ENCODE results near the gene NMUR1. TPM values are rescaled to one million over a fixed set of nuclear protein-coding genes. Genes with fewer than 3 reads are reported as not detected.

The NMUR1 gene
- total RNA-seq, 2 donors from 2014 or later, result 0.21 to 3.2 TPM

DNA sequence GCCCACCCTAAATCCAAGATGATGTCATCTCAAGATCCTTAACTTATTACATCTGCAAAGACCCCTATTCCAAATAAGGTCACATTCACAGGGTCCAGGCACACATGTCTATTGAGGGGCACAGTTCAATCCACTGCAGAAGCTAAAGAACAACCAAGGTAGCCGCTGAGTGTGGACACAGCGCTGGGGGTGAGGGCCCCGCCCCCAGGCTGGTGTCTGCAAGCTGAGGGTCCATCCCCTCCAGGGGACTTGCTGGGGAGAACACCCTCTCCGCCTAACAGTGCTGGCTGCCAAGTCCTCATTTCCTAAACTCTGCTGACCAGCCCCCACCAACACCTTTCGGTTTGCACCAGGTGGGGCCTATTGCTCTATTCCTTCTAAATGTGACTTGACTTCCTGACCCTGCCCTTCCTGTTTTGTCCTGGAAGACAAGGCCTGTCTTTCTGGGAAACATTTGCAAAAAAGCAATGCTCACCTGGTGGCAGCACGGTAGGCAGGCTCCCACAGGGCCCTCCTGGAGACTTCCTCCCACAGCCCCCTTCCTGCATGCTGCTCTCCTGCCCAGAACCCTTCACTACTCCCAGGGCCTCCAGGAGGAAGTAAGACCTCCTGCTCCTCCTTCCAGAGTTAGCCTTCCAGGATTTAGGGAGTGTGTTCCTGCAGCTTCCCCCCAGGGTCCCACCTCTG is 38.0 kb upstream of the NMUR1 start:
- no peaks in the 10 kb centered on the region for H3K4me1 ChIP-seq (ENCODE audit: control insufficient read depth in 1 of 2, low read depth in 2 of 2)
- H3K27me3 ChIP-seq (replicated peaks; ENCODE audit: insufficient read depth), result no peaks in the 10 kb centered on the region
- no peak overlapping the region for H3K4me3 ChIP-seq
- H3K36me3 ChIP-seq, result no peaks in the 10 kb centered on the region
- DNase-seq (ENCODE audit: low spot score) (no peak), ATAC-seq (ENCODE audit: insufficient number of reproducible peaks, low FRiP score, low read depth) (no peak)
- H3K9me3 ChIP-seq, result no peaks in the 10 kb centered on the region
- H3K27ac ChIP-seq, result no peak overlapping the region
- TF ChIP-seq, protein P1, sequence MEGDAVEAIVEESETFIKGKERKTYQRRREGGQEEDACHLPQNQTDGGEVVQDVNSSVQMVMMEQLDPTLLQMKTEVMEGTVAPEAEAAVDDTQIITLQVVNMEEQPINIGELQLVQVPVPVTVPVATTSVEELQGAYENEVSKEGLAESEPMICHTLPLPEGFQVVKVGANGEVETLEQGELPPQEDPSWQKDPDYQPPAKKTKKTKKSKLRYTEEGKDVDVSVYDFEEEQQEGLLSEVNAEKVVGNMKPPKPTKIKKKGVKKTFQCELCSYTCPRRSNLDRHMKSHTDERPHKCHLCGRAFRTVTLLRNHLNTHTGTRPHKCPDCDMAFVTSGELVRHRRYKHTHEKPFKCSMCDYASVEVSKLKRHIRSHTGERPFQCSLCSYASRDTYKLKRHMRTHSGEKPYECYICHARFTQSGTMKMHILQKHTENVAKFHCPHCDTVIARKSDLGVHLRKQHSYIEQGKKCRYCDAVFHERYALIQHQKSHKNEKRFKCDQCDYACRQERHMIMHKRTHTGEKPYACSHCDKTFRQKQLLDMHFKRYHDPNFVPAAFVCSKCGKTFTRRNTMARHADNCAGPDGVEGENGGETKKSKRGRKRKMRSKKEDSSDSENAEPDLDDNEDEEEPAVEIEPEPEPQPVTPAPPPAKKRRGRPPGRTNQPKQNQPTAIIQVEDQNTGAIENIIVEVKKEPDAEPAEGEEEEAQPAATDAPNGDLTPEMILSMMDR (IDR thresholded peaks at IDR 0.05), result no peak

GRCh38 chr2:231567159-231567558 is 36.9 kb upstream of the NMUR1 start:
- no peak overlapping the region for H3K27ac ChIP-seq
- H3K27me3 ChIP-seq (replicated peaks; ENCODE audit: insufficient read depth), result no peaks in the 10 kb centered on the region
- no peaks in the 10 kb centered on the region for H3K4me1 ChIP-seq (ENCODE audit: control insufficient read depth in 1 of 2, low read depth in 2 of 2)
- ATAC-seq (ENCODE audit: insufficient number of reproducible peaks, low FRiP score, low read depth) (no peak), DNase-seq (ENCODE audit: low spot score) (no peak)
- no peaks in the 10 kb centered on the region for H3K9me3 ChIP-seq
- TF ChIP-seq, protein P1 (IDR thresholded peaks at IDR 0.05), result no peak
- H3K4me3 ChIP-seq, result no peak overlapping the region
- H3K36me3 ChIP-seq, result no peaks in the 10 kb centered on the region

DNA sequence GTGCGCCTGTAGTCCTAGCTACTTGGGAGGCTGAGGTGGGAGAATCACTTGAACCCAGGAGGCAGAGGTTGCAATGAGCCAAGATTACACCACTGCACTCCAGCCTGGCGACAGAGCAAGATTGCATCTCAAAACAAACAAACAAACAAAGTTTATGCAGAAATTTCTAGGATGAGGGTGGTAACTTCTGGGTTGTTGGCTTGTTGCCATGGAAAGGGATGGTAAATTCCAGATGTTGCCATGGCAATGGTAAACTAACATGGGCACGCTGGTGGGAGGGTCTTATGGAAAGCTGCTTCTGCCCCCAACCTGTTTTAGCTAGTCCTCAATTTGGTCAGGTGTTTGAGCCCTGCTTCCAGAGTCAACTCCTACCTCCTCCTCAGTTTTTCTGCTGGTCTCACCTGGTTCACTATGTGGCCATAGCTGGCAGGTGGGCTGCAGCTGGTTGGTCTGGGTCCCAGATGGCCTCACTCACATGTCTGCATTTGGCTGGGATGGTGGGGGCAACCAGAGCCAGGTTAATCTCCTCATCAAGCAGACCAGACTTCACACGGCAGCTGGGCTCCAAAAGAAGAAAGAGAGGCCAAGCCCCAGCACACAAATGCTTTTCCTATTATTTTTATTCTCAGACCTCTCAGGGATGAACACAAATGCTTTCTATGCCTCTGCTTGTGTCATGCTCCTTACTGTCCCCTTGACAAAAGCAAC is 35.8 kb upstream of the NMUR1 start:
- H3K27ac ChIP-seq, result no peak overlapping the region
- no peaks in the 10 kb centered on the region for H3K36me3 ChIP-seq
- DNase-seq (ENCODE audit: low spot score), result no peak
- no peaks in the 10 kb centered on the region for H3K9me3 ChIP-seq
- no peak overlapping the region for H3K4me3 ChIP-seq
- H3K4me1 ChIP-seq (ENCODE audit: control insufficient read depth in 1 of 2, low read depth in 2 of 2), result no peaks in the 10 kb centered on the region
- TF ChIP-seq, protein P1 (IDR thresholded peaks at IDR 0.05), result no peak
- H3K27me3 ChIP-seq (replicated peaks; ENCODE audit: insufficient read depth), result no peaks in the 10 kb centered on the region
- no peak for ATAC-seq (ENCODE audit: insufficient number of reproducible peaks, low FRiP score, low read depth)

DNA sequence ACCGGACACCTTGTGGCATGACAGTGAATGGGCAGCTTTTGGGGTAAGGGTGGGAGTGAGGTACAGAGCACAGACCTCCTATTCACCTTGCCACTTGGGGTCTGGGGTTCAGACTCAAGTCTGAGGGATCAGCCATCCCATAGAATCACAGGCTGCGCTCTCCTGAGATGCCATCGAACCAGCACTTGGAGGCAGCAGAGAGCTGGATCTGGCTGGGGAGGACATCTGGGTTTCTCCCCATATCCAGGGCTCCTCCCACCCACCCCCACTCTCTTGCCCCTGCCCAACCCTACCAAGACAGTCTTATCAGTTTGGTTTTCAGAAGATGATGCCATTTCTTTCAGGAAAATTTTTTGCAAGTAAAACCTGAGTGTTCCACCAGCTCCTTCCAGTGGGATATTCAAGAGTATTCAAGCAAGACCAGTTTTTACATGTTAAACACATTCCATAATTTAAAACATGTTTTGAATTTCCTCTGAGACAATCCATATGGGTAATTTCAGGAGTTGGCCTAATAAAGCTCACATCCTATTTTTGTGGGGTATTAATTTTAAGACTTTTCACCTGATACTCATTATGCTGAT is 33.2 kb upstream of the NMUR1 start:
- Histone ChIP-seq H3K4me1 (ENCODE audit: control insufficient read depth in 1 of 2, low read depth in 2 of 2) (no peaks in the 10 kb centered on the region), H3K27ac (no peak overlapping the region), H3K9me3 (no peaks in the 10 kb centered on the region), H3K27me3 (replicated peaks; ENCODE audit: insufficient read depth) (no peaks in the 10 kb centered on the region), H3K36me3 (no peaks in the 10 kb centered on the region), H3K4me3 (no peak overlapping the region)
- ATAC-seq (ENCODE audit: insufficient number of reproducible peaks, low FRiP score, low read depth) (no peak), DNase-seq (ENCODE audit: low spot score) (no peak)
- TF ChIP-seq, protein P1 (IDR thresholded peaks at IDR 0.05), result peak; percentile 65

DNA sequence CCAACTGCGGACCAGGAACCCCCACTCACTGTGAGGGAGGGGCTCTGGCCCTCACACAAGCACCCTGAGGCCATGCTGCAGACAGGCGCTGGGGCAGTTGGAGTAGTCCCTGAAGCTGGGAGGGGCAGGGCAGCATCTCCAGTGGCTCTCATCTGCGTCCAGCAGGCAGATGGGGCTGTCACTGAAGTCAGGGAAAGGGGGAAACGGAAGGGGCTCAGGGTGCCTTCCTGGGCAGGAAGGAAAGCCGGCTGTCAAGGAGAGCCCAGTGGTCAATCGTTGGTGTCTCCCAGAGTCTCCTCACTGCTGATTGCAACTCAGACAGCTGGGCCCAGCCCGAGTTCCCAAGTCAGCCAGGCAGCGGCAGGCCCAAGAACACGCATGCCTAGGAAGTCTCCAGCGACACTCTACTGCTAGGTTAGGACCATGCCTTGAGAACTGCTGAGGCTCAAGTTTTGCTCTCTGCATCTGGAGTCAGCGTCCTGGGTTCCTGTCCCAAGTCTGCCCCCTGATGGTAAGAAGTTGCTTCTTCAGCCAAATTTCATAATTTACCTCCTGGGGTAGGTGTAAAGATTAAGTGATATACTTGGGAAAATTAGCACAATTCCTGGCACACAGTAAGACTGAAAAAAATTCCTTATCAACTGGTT is 27.4 kb upstream of the NMUR1 start:
- peaks cover 7% of the 10 kb centered on the region for H3K9me3 ChIP-seq
- peaks cover 0 to 10% of the 10 kb centered on the region in 2 donors for H3K4me1 ChIP-seq (ENCODE audit: control insufficient read depth in 1 of 2, low read depth in 2 of 2)
- ATAC-seq (ENCODE audit: insufficient number of reproducible peaks, low FRiP score, low read depth) (peak; percentile 95), DNase-seq (ENCODE audit: low spot score) (peak; percentile 31)
- no peak overlapping the region for H3K4me3 ChIP-seq
- H3K36me3 ChIP-seq, result no peaks in the 10 kb centered on the region
- TF ChIP-seq, protein P1 (IDR thresholded peaks at IDR 0.05), result peak; percentile 71
- H3K27me3 ChIP-seq (replicated peaks; ENCODE audit: insufficient read depth), result no peaks in the 10 kb centered on the region
- H3K27ac ChIP-seq, result peak overlapping the region in 1 of 2 donors; percentile 51
